Esophagus muscularis mucosa (tissue), 4 donors: ENCODE measurements around the gene LOC128125822.

Source experiments
- DNase-seq: peaks from one replicate; pipeline ENCODE4 v3.0.0-alpha.2; 2017; ENCODE audit errors: extremely low spot score
- H3K27ac ChIP-seq, 4 donors: fragments of 200-600 bp; sonication (generic); replicated peaks in 1 of 4; 1 replicate in 3 of 4; 2 replicates in 1 of 4; pipeline ENCODE4 v1.5.1; 2016 to 2019; ENCODE audit warnings: mild to moderate bottlenecking in 1 of 4
- H3K27me3 ChIP-seq, 4 donors: fragments of 200-600 bp; sonication (generic); one replicate each; pipeline versions ENCODE4 v1.5.1 to v1.6.0; 2016 to 2019
- H3K36me3 ChIP-seq, 4 donors: fragments of 200-600 bp; sonication (generic); one replicate each; pipeline ENCODE4 v1.5.1; 2016 to 2019
- H3K4me1 ChIP-seq, 4 donors: fragments of 200-600 bp; sonication (generic); one replicate each; pipeline ENCODE4 v1.5.1; 2016 to 2019
- H3K4me3 ChIP-seq, 4 donors: fragments of 200-600 bp; sonication (generic); 1 replicate in 2 of 4; 2 replicates in 2 of 4; pipeline ENCODE4 v1.5.1; 2016 to 2019; ENCODE audit warnings: mild to moderate bottlenecking in 4 of 4, moderate library complexity in 1 of 4
- H3K9me3 ChIP-seq, 4 donors: fragments of 200-600 bp; sonication (generic); 1 replicate in 3 of 4; 2 replicates in 1 of 4; pipeline ENCODE4 v1.5.1; 2016 to 2019
- EP300 ChIP-seq: sonication (generic); formaldehyde crosslinking; IDR thresholded peaks from one replicate; pipeline ENCODE4 v1.6.1; 2017; ENCODE audit warnings: antibody characterized with exemption
- POLR2A ChIP-seq: fragments of 450-650 bp; IDR thresholded peaks from one replicate; pipeline ENCODE4 v1.6.1; 2017; ENCODE audit warnings: antibody characterized with exemption, moderate library complexity, mild to moderate bottlenecking, low read depth
- POLR2AphosphoS5 ChIP-seq, 2 donors: sonication (generic); formaldehyde crosslinking; IDR thresholded peaks; one replicate each; pipeline ENCODE4 v1.6.1; 2017; ENCODE audit warnings: antibody characterized with exemption in 2 of 2
- WGBS: methylation state at CpG from one replicate; pipeline ENCODE4 v1.1.5; 2018; 5-methylcytosine and 5-hydroxymethylcytosine counted together
- intact Hi-C: fragments of 100-400 bp; cut with DNase I; formaldehyde crosslinking; loops from one replicate; pipeline ENCODE4 v1.15.1; 2023
- TF ChIP-seq, protein P1 (sequence below), 3 experiments: fragments of 200-600 bp in 2 of 3; fragments of 450-650 bp in 1 of 3; sonication (generic) in 2 of 3; IDR thresholded peaks; one replicate each; pipeline ENCODE4 v1.5.1; 2017 to 2019; ENCODE audit warnings: antibody characterized with exemption in 3 of 3, mild to moderate bottlenecking in 2 of 3, moderate library complexity in 1 of 3

The LOC128125822 gene

DNA sequence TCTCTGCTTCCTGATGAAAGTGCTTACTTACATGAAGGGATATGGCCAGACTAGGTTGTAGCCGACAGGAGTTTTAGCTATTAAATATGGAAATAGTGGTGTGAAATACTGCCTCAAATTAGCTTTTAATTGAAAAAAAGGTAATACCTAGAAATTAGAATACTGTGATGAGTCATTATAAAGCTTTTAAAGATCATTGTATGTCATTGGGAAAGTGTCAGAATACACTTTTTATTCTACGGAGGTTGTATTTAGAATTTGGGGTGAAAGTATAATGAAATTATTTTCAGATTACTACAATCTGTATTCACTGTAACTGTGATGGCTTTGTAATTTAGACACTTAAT lies 2.2 kb downstream of the LOC128125822 start:
- H3K27me3 ChIP-seq: no peaks in the 10 kb centered on the region
- no peaks in the 10 kb centered on the region for H3K9me3 ChIP-seq
- H3K4me1 ChIP-seq: peaks cover 4 to 29% (median 24%) of the 10 kb centered on the region in 4 donors
- no peak for DNase-seq
- H3K27ac ChIP-seq: peak overlapping the region; percentile 100
- TF ChIP-seq POLR2AphosphoS5 (IDR thresholded peaks at IDR 0.05): no peak
- intact Hi-C loops: loop anchor here (10.0 kb wide), 2 partner anchors 60 to 220 kb away; partner anchors contain the start of gene PHF3
- peak overlapping the region; percentile 89 to 97 (median 94) for H3K4me3 ChIP-seq
- 71% methylated on average over 2 of the region's 2 CpGs for WGBS
- peaks cover 5 to 33% (median 24%) of the 10 kb centered on the region in 4 donors for H3K36me3 ChIP-seq

DNA sequence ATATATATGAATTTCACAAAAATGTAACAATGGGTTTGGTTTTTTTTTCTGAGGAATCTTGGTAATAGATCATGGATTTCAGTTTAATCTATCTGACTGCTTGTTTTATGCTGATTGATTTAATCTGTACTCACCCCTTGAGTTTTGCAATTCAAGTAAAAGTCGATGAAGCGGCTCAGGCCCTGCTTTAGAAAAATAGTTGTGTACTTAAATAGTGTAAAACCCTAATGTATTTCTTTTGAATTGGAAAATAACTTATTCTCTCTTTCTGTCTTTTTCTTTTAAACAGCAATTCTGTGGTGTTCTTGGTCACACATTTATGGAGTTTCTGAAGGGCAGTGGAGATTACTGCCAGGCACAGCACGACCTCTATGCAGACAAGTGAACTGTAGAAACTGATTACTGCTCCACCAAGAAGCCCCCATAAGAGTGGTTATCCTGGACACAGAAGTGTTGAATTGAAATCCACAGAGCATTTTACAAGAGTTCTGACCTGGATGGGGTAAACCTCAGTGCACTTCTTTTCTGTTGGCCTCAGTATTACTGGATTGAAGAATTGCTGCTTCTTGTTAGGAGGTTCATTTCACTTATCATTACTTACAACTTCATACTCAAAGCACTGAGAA lies 4.0 kb downstream of the LOC128125822 start:
- no peak overlapping the region for H3K4me3 ChIP-seq
- TF ChIP-seq POLR2AphosphoS5 (IDR thresholded peaks at IDR 0.05): no peak
- no peak for DNase-seq
- H3K4me1 ChIP-seq: peaks cover 4 to 28% (median 24%) of the 10 kb centered on the region in 4 donors
- WGBS: 89% methylated on average over 3 of the region's 3 CpGs
- no peak overlapping the region for H3K27ac ChIP-seq
- intact Hi-C loops: loop anchor here (10.0 kb wide), 2 partner anchors 59 to 221 kb away; partner anchors contain the start of gene PHF3
- no peaks in the 10 kb centered on the region for H3K9me3 ChIP-seq
- H3K27me3 ChIP-seq: no peaks in the 10 kb centered on the region
- H3K36me3 ChIP-seq: peaks cover 21 to 49% (median 40%) of the 10 kb centered on the region in 4 donors

DNA sequence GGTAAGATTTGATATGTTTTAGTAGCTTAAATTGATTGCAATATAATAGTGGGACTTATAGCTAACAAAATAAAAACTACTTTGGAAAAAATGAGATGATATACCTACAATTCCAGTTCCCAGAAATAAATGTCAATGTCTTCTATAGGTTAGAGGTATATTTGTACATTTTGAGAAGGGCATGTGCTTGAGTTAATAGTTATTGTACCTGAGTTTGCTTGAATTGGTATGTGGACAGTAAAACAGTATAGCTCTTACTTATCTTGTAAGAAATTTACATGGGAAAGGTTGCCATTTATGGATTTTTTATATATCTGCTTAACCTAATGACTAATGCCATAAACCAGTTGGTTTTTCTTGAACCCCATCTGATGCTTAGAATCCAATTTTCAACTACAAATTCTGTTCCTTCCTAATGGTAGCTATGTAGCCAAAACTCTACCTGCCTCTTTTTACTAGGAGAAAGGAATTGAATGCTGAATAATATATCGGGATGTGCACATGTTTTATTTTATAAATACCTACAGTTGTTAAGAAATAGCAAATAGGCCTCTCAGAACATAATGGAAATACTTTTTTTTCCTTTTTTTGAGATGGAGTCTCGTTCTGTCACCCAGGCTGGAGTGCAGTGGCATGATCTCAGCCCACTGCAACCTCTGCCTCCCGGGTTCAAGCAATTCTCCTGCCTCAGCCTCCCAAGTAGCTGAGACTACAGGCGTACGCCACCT lies 4.9 kb downstream of the LOC128125822 start:
- intact Hi-C loops: loop anchor here (10.0 kb wide), 2 partner anchors 58 to 222 kb away; partner anchors contain the start of gene PHF3
- peaks cover 21 to 57% (median 41%) of the 10 kb centered on the region in 4 donors for H3K36me3 ChIP-seq

DNA sequence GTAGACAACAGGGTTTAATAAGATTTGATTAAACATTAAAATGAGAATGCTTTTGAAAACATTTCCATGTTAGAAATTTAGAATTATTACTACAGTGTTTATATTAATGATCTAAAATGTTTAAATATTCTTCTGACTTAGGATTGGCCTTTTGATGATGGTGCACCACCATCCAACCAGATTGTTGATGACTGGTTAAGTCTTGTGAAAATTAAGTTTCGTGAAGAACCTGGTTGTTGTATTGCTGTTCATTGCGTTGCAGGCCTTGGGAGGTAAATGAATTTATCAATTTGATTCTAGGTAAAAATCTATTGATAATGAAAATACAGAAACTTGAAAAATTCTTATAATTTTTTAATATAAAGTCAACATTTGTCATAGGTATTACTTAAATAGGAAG lies 6.5 kb downstream of the LOC128125822 start:
- no peak for TF ChIP-seq POLR2AphosphoS5 (IDR thresholded peaks at IDR 0.05)
- Histone ChIP-seq H3K27me3 (no peaks in the 10 kb centered on the region), H3K4me3 (no peak overlapping the region), H3K36me3 (peaks cover 21 to 72% (median 43%) of the 10 kb centered on the region in 4 donors), H3K9me3 (no peaks in the 10 kb centered on the region), H3K27ac (no peak overlapping the region), H3K4me1 (peaks cover 0 to 21% (median 16%) of the 10 kb centered on the region in 4 donors)
- DNase-seq: no peak
- intact Hi-C loops: loop anchor here (10.0 kb wide), 2 partner anchors 56 to 224 kb away; partner anchors contain the start of gene PHF3
- 98% methylated on average over 2 of the region's 2 CpGs for WGBS

More for the DNA sequence above, 4.9 kb downstream of the LOC128125822 start:
- no peak for TF ChIP-seq POLR2AphosphoS5 (IDR thresholded peaks at IDR 0.05)
- no peak for TF ChIP-seq EP300
- TF ChIP-seq, protein P1, sequence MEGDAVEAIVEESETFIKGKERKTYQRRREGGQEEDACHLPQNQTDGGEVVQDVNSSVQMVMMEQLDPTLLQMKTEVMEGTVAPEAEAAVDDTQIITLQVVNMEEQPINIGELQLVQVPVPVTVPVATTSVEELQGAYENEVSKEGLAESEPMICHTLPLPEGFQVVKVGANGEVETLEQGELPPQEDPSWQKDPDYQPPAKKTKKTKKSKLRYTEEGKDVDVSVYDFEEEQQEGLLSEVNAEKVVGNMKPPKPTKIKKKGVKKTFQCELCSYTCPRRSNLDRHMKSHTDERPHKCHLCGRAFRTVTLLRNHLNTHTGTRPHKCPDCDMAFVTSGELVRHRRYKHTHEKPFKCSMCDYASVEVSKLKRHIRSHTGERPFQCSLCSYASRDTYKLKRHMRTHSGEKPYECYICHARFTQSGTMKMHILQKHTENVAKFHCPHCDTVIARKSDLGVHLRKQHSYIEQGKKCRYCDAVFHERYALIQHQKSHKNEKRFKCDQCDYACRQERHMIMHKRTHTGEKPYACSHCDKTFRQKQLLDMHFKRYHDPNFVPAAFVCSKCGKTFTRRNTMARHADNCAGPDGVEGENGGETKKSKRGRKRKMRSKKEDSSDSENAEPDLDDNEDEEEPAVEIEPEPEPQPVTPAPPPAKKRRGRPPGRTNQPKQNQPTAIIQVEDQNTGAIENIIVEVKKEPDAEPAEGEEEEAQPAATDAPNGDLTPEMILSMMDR (IDR thresholded peaks at IDR 0.05): no peak
- TF ChIP-seq POLR2A: no peak
- H3K27me3 ChIP-seq: no peaks in the 10 kb centered on the region
- 95% methylated on average over 5 of the region's 5 CpGs for WGBS
- H3K4me1 ChIP-seq: peaks cover 0 to 22% (median 17%) of the 10 kb centered on the region in 4 donors
- DNase-seq: no peak
- no peak overlapping the region for H3K27ac ChIP-seq
- no peaks in the 10 kb centered on the region for H3K9me3 ChIP-seq
- no peak overlapping the region for H3K4me3 ChIP-seq

DNA sequence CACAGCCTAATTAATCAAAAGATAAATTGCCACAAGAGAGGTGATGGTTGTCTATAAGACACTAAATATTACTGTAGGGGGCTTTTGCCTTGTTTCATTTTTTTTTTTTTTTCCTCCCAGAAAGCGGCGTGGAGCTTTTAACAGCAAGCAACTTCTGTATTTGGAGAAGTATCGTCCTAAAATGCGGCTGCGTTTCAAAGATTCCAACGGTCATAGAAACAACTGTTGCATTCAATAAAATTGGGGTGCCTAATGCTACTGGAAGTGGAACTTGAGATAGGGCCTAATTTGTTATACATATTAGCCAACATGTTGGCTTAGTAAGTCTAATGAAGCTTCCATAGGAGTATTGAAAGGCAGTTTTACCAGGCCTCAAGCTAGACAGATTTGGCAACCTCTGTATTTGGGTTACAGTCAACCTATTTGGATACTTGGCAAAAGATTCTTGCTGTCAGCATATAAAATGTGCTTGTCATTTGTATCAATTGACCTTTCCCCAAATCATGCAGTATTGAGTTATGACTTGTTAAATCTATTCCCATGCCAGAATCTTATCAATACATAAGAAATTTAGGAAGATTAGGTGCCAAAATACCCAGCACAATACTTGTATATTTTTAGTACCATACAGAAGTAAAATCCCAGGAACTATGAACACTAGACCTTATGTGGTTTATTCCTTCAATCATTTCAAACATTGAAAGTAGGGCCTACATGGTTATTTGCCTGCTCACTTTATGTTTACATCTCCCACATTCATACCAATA lies 7.8 kb downstream of the LOC128125822 start:
- 92% methylated on average over 6 of the region's 6 CpGs for WGBS

More for the DNA sequence above, 7.8 kb downstream of the LOC128125822 start:
- TF ChIP-seq POLR2A (no peak), POLR2AphosphoS5 (IDR thresholded peaks at IDR 0.05) (no peak), EP300 (no peak)
- TF ChIP-seq, protein P1 (IDR thresholded peaks at IDR 0.05): no peak
- no peaks in the 10 kb centered on the region for H3K9me3 ChIP-seq
- intact Hi-C loops: loop anchor here (10.0 kb wide), 2 partner anchors 55 to 225 kb away; partner anchors contain the start of gene PHF3
- H3K27ac ChIP-seq: no peak overlapping the region
- H3K4me3 ChIP-seq: no peak overlapping the region
- peaks cover 0 to 8% (median 3%) of the 10 kb centered on the region in 4 donors for H3K4me1 ChIP-seq
- H3K36me3 ChIP-seq: peaks cover 21 to 74% (median 44%) of the 10 kb centered on the region in 4 donors
- no peak for DNase-seq
- no peaks in the 10 kb centered on the region for H3K27me3 ChIP-seq
